Measurements from ENCODE around the gene AKAP6.
"Not testable (repeated sequence)": the region's sequence is repeated elsewhere in the genome, so short reads cannot be mapped to it uniquely, and the experiment has no call there.

The AKAP6 gene

GRCh38 chr14:32786886-32787285 lies 457.8 kb downstream of the AKAP6 start:
- no peak for DNase-seq

- DNase-seq: not testable (repeated sequence)
Measured at GRCh38 chr14:32793033-32793432, 463.9 kb downstream of the AKAP6 start.

GRCh38 chr14:32800320-32800719 lies 471.2 kb downstream of the AKAP6 start:
- no peak for DNase-seq

DNA sequence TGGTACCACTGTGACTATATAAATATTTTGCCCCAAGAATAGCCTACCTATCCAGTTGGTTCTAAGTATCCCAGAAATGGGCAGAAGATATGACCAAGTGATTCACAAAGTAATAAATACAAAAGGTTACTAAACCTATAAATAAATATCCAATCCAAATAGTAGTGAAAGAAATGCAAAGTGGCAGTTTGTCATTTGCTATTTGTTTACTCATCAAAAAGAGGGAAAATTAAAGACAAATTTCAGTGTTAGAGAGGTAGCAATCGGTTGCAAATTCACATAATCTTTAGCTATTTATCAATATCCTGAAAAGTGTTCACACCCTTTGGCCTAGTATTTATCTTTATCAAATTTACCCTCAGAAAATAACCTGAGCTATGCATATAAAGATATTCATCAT lies 473.2 kb downstream of the AKAP6 start:
- no peak for DNase-seq

DNA sequence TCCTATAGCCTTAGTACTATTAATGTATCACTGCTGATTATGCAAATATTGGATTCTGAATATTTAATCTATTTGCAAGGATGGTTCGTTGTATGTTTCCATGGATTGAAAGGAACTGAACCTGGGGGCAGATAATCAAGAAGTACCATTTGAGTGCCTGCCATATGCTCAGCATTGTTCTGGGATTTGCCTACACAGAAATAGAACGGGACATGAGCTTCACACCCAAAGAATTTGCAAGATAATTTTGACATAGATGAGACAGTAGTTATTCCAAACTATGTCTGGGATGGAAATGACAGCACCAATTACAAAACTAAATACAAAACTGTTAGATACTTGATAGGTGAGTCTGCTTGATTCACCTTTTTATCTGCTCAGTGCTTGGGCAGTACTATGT lies 476.9 kb downstream of the AKAP6 start:
- DNase-seq: no peak

GRCh38 chr14:32808644-32809043 lies 479.5 kb downstream of the AKAP6 start:
- DNase-seq: no peak

- DNase-seq: no peak
Measured at GRCh38 chr14:32809255-32809654, 480.2 kb downstream of the AKAP6 start.

DNA sequence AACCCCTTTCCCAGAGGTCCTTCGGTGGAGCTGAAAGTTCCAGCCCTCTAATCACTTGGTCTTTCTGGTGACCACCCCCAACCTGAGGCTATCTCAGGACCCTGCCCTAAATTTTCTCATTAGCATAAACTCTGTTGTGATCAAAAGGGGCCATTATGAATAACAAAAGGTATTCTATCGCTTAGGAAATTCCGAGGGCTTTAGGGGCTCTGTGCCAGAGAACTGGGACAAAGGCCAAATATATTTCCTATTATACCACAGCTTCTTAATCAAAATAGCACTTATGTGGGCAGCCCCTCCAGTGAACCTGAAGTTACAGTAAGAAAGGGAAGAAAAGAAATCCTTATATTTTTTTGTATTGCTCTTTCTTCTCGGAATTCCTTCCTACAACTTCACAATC lies 484.3 kb downstream of the AKAP6 start:
- no peak for DNase-seq

GRCh38 chr14:32814721-32815120 lies 485.6 kb downstream of the AKAP6 start:
- no peak for DNase-seq

GRCh38 chr14:32816588-32816987 lies 487.5 kb downstream of the AKAP6 start:
- DNase-seq: no peak

DNA sequence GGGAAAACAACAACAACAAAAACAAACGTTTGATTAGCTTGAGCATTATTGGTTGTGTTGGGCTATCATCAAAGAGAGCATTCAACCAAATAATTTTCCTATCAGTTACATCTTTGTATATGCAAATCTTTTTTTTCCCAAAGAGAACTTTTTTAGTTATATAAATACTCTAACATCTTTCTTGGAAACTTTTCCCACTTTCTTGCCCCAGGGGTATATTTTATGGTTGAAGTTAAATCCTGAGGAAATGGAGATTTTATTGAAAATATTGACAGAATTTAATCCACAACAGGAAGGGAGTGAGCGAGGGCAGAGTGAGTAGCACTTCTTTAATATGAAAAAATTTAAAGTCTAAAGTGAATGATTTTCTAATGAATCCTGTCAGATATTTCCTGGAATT lies 488.7 kb downstream of the AKAP6 start:
- DNase-seq: no peak

DNA sequence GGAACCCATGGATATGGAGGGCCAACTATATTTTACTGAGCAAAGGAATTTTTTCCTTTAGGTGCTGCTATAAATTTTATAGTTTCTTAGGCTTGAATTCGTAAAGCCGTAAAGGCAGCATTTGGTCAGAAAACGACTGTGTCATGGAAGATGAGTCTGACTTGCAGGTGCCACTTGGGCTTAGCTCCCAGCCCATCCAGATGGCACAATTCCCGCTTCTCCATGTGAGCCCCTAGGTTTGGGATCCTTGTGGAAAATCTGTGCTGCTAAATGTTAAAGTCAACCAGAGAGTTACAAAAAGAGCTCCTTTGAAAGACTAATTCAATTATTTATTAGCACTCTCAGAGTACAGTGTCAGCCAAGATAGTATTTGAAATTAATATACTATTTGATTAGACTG lies 489.5 kb downstream of the AKAP6 start:
- no peak for DNase-seq

DNA sequence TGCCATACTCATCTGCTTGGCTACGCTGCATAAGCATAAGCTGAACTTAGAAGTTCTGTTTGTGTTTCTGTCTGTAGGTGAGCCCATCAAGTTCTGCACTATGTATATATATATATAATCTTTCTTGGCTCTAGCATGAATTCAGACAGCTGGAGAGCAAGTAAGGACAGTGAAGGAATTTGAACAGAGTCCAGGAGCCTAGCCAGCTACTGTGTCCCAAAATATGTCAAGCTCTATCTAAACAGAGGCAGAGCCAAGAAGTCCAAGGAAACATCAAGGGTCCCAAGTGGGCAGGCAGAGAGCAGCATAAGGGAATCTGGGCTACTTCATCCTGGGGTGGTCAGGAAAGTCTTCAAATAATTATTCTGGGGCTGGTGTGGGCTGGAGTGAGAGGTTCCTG lies 491.1 kb downstream of the AKAP6 start:
- no peak for DNase-seq

DNA sequence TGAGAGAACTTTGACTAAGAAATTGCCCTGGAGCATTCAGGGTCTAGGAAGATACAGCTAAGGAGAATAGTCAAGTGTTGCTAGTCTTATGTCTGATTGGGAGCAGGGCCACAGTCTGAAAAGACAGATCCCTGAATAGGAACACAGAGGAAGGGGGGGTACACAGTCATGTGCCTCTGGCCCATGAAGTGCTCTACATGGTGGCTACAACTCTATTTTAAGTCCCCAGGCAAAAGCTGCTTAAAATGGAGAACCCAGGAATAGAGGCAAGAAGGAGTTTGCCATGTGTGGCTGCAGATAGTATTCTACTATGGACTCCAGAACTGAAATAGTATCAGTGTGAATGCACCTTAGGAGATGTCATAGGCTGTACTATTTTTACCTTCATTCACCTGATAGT lies 491.6 kb downstream of the AKAP6 start:
- no peak for DNase-seq

DNA sequence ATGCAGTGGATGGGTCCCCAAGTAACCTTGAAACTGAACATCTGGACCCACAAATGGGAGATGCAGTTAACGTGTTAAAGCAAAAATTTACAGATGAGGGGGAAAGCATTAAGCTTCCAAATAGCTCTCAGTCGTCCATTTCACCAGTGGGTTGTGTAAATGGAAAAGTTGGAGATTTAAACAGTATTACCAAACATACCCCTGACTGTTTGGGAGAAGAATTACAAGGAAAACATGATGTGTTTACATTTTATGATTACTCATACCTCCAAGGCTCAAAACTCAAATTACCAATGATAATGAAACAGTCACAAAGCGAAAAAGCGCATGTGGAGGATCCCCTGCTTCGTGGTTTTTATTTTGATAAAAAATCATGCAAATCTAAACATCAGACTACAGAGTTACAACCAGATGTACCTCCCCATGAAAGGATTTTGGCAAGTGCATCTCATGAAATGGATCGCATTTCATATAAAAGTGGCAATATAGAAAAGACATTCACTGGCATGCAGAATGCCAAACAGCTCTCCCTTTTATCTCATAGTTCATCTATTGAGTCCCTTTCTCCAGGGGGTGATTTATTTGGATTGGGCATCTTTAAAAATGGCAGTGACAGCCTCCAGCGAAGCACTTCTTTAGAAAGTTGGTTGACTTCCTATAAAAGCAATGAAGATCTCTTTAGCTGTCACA lies 493.0 kb downstream of the AKAP6 start:
- no peak for DNase-seq

DNA sequence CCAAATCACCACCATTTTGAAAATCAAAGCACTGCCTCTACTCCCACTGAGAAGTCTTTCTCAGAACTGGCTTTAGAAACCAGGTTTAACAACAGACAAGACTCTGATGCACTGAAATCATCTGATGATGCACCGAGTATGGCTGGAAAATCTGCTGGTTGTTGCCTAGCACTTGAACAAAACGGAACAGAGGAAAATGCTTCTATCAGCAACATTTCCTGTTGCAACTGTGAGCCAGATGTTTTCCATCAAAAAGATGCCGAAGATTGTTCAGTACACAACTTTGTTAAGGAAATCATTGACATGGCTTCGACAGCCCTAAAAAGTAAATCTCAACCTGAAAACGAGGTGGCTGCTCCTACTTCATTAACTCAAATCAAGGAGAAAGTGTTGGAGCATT lies 494.6 kb downstream of the AKAP6 start:
- DNase-seq: no peak

- no peak for DNase-seq
Measured at GRCh38 chr14:32824195-32824594, 495.1 kb downstream of the AKAP6 start.

GRCh38 chr14:32825058-32825457 lies 496.0 kb downstream of the AKAP6 start:
- no peak for DNase-seq

DNA sequence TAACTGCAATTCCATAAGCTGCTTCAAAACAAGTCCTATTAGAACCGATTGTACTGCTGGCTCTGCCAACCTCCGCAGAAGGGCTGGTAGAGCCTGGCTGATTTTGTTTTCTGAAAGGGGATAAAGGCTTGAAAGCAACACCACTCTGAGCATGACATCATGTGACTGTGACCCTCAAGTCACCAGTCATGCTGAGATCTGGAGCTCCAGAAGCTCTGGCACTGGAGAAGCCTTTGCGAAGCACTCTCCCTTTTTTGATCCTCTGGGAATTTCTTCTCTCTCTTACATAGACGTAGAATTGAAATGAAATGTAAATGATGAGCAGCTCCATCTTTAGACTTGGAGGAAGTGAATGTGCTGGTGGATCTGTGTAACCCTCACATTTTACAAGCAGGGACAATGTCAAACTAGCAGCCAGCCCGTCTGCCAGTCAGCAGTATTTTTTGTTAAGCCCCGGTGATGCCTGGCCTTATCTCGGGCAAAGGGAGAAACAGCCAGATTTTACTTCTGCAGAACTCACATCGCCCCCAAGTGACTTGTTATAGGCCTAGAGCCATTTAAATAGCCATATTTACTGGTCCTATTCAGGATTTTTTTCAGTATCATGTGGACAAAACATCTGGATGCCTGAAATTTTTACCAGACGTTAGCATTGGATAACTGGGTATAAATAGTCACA lies 497.4 kb downstream of the AKAP6 start:
- no peak for DNase-seq

- DNase-seq: no peak
Measured at GRCh38 chr14:32827514-32827913, 498.4 kb downstream of the AKAP6 start.

DNA sequence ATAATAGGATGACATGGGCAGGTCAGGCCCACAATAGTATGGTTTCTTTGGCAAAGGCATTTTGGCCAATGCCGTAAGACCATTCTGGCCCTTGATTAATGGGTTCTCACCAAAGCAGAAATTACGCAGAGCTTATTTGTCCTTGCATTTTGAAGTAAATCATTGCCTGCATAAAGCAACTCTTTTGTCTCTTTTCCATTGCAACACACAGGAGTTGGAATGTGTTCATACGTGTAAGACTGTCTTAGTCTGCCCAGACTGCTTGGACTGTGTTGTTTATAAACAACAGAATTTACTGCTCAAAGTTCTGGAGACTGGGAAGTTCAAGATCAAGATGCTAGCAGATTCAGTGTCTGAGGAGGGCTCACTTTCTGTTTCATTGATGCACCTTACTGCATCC lies 506.8 kb downstream of the AKAP6 start:
- no peak for DNase-seq

GRCh38 chr14:32841698-32842097 lies 512.6 kb downstream of the AKAP6 start:
- DNase-seq: no peak

- DNase-seq: no peak
Measured at GRCh38 chr14:32846821-32847365, 517.8 kb downstream of the AKAP6 start.

DNA sequence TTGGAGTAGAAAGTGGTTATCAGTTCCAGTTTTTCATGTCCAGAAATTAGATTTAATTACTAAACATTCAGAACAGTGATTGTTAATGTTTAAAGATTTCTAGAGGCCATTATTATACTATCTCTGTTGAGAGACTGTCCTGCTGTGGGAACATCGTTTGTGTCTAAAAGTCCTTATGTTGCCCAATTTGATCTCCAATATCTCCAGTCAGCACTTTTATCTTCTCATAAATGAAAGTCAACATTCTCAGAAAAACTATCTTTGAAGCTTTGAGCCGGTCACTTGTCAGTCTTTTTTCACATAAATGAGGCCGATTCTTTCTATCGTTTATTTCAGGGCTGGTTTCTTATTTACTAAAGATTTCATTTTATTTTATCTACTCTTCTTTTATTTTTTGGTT lies 518.8 kb downstream of the AKAP6 start:
- no peak for DNase-seq
